C4-2B (cell line): Measurements from ENCODE around the gene HS6ST3.

Experiments
- H3K27ac ChIP-seq: fragments of 450-650 bp; 2 replicates; pipeline ENCODE4 v1.5.1; 2017
- ZFX ChIP-seq: fragments of 450-650 bp; IDR thresholded peaks from 2 replicates; pipeline ENCODE4 v1.6.1; 2017
- TF ChIP-seq, protein P1 (sequence below): fragments of 450-650 bp; conservative IDR thresholded peaks from 2 replicates; pipeline ENCODE4 v1.5.1; 2017; ENCODE audit warnings: mild to moderate bottlenecking

Gene HS6ST3

DNA sequence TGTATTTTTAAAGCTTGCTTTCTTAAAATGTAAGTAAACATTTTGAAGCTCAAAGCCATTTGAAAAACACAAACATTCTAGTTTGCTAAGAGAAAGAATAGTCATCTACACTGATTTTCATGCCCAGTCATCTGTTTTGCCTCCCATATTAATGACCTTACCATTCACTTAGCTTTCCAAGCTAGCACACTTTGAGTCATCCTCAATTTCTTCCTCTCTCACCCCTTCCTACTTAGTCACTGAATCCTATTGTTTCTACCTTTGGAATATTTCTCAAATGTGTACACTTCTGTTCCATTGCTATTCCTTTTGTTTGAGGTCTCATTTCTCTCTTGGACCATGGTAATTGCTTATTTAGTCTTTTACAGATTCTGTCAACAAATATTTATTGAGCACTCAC is 7.3 kb upstream of the HS6ST3 start:
- H3K27ac ChIP-seq: no peak overlapping the region
- no peak for TF ChIP-seq ZFX
- TF ChIP-seq, protein P1, sequence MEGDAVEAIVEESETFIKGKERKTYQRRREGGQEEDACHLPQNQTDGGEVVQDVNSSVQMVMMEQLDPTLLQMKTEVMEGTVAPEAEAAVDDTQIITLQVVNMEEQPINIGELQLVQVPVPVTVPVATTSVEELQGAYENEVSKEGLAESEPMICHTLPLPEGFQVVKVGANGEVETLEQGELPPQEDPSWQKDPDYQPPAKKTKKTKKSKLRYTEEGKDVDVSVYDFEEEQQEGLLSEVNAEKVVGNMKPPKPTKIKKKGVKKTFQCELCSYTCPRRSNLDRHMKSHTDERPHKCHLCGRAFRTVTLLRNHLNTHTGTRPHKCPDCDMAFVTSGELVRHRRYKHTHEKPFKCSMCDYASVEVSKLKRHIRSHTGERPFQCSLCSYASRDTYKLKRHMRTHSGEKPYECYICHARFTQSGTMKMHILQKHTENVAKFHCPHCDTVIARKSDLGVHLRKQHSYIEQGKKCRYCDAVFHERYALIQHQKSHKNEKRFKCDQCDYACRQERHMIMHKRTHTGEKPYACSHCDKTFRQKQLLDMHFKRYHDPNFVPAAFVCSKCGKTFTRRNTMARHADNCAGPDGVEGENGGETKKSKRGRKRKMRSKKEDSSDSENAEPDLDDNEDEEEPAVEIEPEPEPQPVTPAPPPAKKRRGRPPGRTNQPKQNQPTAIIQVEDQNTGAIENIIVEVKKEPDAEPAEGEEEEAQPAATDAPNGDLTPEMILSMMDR: no peak

GRCh38 chr13:96086736-96087135 is 3.2 kb upstream of the HS6ST3 start:
- no peak overlapping the region for H3K27ac ChIP-seq
- no peak for TF ChIP-seq ZFX
- TF ChIP-seq, protein P1: no peak

GRCh38 chr13:96089139-96089538 is 768 bp upstream of the HS6ST3 start:
- TF ChIP-seq ZFX: no peak
- TF ChIP-seq, protein P1: no peak
- H3K27ac ChIP-seq: no peak overlapping the region

DNA sequence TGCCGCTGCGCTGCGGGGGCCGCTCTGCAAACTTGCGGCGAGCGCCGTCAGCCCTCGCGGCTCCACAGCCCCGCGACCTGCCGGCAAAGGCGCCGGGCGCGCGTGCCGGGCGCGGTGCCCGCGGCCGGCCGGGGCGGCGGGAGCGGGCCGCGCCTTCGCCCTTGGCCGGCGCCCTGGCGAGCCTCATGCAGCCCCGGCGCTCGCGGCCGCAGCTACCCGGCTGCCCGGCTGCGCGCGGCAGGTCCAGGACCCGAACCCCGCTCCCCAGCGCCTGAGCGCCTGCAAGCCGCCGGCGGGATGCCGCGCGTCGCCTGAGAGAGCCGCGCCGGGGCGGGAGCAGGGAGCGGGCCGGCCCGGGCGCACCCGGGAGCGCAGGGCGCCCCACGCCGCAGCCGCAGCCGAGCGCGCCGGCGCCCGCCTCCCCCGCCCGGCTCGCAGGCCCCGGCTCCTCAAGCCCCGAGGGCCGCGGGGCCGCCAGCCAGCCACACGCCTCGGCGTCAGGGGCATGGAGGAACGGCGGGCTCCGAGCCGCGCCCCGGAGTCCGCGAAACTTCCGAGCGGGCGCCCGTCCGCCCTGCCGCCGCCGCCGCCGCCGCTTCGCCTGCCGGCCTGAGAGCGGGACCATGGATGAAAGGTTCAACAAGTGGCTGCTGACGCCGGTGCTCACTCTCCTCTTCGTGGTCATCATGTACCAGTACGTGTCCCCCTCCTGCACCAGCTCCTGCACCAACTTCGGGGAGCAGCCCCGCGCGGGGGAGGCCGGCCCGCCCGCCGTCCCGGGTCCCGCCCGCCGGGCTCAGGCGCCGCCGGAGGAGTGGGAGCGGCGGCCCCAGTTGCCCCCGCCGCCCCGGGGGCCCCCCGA is 564 bp downstream of the HS6ST3 start:
- no peak overlapping the region for H3K27ac ChIP-seq
- TF ChIP-seq, protein P1: no peak
- TF ChIP-seq ZFX: no peak

- TF ChIP-seq ZFX: no peak
- TF ChIP-seq, protein P1: no peak
- H3K27ac ChIP-seq: no peak overlapping the region
Observed at GRCh38 chr13:96091164-96092117, 1.5 kb downstream of the HS6ST3 start.

GRCh38 chr13:96093296-96094006 is 3.5 kb downstream of the HS6ST3 start:
- no peak overlapping the region for H3K27ac ChIP-seq
- no peak for TF ChIP-seq ZFX
- TF ChIP-seq, protein P1: no peak
